HG03196 (cell line): ENCODE results near the gene LRTM1.

ENCODE experiments used
- ATAC-seq: cut with Tn5 transposase; IDR thresholded peaks from one replicate; pipeline ENCODE4 v1.9.1; 2021; ENCODE audit not compliant: unreplicated experiment

Gene LRTM1

DNA sequence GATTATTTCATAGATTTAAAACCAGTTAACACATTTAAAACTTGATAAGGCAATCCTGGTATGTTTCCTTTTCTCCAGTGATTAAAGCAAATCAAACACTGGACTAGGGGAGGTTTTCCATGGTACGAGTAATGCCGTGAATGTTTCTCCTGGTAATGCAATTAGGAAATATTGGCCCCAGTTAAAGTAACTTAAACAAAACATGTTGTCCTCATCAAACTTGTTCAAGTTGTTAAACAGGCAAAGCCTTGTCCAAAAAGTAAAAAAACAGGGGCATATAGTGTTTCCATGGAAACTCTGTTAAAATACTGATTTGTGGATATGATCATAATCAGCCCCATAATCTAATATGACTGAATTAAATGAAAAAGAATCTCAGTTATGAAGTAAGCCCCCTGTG is 13.1 kb upstream of the LRTM1 start:
- ATAC-seq, result no peak

DNA sequence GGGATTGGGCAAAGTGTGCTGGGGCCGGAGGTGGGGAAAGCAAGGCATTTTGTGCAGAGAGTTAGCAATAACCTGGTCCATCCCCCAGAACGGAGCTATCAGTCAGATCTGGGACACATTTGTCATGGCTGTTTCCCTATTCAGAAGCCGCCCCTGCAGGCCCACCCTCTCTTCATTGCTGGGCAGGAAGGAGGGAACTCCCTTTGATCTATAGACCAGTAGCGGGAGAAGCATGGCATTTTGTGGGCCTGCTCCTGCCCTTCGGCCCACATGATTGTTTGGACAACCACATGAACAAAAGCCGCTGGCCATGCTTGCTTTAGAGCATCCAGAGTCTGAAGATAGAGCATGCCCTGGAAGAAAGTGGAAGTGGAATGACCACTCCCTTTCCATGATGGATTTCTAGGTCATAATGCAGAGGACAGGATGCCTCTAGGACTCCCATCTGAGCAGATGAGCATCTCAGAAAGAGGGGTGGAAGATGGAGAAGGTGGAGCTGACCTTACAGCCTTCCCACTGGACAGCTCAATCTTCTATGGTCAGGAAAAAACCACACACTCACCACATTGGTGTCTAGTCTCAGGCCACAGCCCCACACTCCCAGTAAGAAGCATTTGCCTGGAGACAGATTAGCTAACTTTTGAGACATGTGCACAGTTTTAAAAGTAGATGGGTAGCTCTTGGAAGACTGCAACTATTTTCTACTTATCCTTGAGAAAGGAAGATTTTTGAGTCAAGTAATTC is 11.9 kb upstream of the LRTM1 start:
- no peak for ATAC-seq

DNA sequence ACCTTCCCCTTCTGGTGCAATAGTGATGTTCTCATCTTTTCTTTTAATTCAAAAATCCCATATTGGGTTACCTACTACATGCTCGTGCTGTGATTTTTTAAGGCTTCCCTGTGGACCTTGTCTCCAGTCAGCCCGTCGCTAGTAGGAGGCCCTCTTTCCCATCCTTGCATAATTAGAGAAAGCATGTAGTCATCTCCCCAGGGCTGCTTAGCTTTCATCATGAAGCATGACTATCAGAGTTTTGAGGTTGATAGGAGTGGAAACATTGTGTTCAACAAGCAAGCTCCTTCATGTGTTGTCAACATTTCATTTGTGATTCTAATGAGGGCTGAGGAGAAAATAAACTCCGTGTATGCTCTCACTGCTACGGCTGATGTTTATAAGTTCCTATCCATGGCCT is 8.7 kb upstream of the LRTM1 start:
- ATAC-seq, result no peak

DNA sequence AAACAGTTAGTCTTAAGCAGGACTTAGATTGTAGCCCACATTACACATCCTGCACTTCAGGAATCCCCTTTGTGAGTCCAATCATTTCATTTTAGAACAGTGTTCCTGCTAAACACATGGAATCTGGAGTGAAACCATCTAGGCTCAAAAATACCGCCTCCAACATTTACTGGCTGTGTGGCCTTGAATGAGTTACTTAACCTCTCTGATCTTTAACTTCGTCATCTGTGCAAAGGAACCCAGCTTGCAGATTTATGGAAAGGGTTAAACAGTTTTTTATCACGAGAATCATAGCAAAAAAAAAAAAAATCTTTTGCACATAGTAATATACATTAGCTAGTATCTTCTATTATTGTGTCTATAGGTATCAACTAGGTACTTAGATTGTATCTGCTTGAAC is 8.0 kb upstream of the LRTM1 start:
- no peak for ATAC-seq

DNA sequence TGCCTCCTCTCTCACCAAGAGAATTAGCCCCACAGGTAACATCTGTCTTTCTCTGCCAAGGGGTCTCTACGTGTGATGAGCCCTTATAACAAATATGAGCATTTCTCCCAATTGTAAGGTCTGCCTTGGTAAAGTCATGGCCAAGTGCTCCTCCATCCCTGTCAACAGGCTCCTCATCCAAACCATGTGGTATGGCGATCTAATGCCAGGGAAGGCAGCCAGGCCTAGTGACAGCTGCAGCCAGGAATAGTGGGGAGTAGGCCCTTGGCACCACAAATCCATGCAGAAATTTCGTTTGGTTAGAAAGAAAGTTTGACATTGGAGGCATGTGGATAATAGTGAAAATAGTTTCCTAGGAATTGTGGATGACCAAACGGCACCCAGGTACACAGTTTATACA is 4.7 kb upstream of the LRTM1 start:
- ATAC-seq, result no peak

DNA sequence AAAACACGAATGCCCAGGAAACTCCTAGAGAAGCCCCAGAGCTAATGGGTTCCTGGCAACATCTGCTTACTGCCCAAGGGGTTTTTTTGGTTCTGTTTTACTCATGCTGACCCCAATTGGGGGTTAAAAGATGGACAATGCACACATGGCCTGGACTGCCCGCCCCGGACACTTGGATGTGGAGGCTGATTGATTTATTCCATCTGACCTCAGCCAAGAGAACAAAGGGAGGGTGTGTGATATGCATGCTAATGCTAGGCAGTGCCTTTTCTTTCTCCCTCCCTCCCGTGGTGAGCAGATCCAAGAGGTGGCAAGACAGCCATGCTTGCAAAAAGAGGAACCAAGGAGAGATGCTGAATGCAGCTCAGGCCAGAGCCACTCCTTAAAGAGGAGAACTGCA is 3.3 kb upstream of the LRTM1 start:
- no peak for ATAC-seq

DNA sequence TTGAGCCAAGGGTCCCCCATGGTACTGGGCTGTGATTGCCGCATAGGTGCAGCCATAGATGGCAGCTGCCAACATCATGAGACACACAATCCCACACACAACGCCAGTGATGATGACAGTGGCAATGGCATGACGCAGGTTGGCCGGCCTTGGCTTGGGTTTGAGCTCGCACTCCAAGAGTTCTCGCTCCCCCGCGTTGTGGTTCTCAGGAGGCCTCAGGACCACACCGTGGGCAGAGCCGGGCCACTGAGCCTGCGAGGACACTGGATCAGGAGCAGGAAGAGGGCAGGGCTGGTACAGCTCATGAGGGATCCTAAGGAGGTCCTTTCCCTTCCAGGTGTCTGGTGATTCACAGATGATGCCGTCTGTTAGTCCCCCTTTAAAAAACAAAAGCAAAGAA is 9.3 kb downstream of the LRTM1 start:
- ATAC-seq, result no peak

DNA sequence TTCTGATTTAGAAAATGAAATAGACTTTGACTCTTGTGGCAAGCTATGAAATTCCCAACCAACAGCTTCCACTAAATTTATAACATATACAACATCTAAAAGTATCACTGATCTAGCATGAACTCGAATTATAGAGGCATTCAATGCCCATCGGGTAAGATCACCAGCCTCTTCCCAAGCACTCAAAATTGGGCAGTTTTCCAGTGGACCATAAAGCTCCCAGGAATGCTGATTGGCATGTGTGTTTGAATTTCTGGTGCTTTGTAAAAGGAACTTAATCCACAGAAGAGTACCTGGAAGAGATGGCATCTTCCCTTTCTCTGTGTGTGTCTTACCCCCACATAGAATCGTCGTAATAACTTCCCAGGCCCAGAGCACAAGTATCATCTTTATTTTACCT is 10.0 kb downstream of the LRTM1 start:
- ATAC-seq, result no peak

DNA sequence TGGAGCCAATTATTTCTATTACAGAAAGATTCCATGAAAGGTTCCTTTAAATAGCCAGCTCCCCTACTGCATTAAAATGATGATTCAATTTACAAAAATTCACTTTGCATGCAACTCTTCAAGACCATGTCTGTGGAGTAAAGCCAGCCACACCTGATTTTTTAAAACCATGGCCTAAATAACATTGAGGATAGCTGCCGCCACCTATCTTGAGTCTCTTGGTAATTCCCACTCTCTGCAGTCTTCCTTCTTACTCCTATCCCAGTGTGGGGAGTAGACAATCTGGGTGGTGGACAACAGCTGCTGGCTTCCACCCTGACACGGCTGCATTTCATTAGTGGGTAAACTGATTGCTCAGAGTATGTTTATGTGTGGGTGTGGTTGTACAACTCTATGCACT is 10.7 kb downstream of the LRTM1 start:
- no peak for ATAC-seq

DNA sequence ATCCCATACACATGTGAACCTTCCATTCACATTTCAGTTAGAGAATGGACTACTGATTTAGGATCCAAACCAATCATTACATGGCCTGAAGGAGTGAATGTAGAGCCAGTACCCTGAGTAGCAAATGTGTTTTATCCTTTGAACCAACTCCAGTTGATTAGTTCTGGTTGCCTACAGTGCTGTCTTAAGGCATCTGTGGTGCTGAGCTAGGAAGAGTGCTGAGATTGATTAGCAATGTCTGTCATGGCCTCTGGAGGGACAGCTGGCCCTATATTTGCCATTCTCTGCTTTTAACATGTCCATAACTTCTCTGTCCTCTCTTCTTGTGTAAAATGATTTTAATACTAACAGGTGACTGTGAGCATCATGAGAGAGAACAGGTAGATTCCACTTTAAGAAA is 11.1 kb downstream of the LRTM1 start:
- no peak for ATAC-seq

DNA sequence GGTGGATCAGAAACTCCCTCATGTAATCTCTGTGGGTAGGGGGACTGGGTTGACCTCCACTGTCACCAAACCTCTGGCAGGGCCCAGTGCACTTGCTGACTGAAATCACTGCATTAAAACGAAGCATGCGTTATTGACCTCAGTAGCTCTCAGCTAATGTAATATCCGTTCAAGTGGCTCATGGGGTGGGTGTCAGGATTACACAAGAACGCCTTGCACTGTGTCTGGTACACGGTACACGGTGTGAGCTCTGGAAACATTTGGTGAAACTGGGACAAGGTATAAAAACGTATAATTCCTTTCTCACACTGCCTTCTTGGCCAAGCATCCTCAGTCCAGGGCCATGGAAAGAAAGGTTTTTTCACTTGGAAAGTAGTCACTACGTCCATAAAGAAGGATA is 11.9 kb downstream of the LRTM1 start:
- ATAC-seq, result no peak

DNA sequence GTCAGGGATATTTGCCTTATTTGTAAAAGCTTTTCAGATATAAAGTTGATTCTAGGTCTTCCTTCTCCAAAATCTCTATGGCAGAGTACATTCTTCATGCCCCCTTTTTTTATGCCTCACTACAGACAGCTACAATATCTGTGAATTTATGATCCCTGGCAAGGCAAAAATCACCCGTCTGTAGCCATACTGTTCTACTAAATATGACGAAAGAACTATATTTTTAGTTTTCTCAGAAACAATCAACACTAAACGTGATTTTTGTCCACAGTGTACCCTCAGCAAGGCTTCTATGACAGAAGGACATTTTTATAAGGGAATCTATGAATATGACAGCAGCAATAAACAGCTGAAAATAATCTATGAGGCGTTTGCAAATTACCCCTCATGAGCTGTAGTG is 12.7 kb downstream of the LRTM1 start:
- ATAC-seq, result no peak

DNA sequence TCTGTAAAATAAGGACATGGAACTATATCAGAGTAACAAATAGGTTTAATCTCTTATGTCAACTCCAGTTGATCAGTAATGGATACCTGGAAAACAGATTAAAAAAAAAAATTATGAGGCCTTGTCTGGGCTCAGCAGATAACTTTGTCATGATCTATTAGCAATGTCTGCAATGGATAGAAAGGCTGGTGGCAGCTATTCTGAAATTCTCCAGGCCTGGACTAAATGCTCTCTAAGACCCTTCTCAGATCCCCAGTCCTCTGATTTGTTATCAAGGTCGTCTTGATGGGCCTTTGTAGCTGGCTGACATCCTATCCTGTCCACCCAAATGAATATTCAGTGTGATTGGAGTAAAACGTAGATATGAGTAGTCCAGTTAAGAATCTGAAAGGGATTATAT is 13.7 kb downstream of the LRTM1 start:
- no peak for ATAC-seq

DNA sequence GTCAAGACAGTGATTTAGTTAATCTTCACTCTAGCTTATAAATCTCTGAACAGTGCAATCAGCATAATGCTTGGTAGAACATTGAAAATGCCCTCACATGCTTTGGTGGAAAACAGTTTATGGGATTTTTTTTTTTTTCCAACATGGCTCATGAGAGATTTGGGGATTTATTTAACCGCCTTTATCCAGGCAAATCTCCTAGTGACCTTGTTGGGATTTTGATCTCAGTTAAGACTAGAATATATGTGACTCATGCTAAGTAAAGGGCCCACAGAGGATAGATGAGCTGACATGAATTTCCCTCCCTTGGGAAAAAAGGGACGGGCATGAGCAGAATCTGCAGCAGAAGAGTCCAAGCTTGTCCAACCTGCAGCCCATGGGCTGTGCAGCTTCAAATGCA is 18.7 kb downstream of the LRTM1 start:
- no peak for ATAC-seq

DNA sequence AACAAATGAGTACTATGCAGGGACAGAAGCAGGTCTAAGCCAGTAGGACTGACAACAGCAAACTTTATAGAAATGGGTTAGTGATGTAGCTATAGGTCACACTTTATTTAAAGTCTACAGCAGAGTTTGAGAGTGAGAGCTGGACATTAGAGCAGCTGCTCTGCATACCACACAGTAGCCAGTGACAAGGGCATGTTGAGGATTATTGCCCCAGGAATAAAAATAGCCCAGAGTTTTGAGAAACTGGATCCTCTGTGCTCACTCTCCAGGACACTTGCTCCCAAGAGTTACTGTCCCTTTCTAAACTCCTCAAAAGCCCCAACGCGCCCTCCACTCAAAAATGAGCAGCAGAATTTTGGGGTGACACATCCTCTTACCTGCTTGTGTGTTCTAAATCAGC is 21.1 kb downstream of the LRTM1 start:
- no peak for ATAC-seq

DNA sequence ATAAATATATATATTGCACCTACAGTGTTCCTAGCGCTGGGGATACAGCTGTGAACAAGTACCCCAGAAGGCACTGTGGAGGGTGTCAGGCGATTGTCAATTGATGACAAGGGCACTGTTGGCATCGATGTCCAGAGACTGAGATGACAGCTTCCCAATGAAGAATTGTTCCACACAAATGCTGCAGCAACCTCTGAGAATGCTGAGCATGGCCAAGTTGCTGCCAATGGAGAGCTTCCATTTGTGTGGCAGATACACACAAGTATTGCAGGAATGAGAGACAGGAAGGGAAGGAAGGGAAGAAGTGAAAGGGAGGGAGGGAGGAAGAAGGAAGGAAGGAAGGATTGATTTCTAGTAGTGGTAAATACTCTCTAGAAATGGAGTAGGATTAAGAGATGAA is 21.9 kb downstream of the LRTM1 start:
- no peak for ATAC-seq

DNA sequence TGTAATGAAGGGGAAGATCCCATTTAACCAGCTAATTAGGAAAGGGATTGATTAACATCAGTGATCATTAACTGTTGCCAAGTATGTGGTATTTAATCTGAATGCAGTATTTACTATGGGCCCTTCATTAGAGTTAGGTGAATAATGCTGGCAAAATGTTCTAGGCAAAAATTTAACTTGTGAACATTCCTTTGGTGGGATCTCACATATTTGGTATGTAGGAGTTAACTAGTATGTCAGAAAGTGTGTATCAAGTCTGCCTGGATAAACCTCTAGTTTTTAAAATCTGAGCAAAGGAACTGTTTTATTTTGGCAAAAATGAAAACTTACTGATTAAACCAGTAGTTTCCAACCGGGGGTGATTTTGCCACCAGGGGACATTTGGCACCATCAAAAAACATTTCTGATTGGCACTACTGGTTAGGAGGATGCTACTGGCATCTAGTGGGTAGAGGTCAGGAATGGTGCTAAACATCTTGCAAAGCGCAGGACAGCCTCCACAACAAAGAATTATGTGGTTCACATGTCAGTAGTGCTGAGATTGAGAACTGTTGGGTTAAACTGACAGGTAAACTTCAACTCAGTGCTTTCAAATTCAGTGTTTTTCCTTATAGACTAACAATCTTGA is 22.5 kb downstream of the LRTM1 start:
- ATAC-seq, result no peak

DNA sequence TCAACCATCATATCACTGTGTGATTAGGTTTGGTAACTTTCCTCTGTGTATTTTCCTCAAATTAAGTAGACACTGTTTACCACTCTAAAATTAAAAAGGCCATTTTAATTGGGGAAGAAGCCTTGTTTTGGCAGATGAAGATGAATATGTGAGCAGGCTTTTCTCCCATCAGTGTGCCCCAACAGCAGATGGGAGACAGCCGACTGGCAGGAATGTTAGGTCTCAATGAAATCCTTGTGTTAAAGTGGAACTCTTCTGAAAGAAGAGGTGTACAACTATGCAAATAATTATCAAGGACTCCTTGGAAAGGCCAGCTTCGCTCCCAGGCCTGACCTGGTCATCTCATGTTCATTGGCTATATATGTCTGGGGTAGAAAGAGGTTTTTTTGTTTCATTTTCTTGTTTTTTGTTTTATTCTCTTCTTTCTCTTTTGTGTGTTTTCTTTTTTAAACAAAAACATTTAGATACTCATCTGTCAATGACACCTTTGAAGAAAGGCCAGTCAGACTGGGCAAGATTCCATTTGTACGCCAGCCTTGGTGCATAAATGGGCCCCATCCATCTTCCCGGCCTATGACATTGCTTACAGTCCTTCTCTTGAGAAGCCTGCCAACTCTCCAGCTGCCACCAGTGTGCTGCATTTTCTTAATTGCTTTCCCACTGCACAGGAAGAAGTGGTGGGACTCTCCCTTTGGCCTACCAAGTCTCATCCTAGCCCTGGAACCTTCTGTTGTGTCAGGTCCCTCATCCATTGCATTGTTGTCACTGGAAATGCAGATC is 25.8 kb downstream of the LRTM1 start:
- ATAC-seq, result no peak

DNA sequence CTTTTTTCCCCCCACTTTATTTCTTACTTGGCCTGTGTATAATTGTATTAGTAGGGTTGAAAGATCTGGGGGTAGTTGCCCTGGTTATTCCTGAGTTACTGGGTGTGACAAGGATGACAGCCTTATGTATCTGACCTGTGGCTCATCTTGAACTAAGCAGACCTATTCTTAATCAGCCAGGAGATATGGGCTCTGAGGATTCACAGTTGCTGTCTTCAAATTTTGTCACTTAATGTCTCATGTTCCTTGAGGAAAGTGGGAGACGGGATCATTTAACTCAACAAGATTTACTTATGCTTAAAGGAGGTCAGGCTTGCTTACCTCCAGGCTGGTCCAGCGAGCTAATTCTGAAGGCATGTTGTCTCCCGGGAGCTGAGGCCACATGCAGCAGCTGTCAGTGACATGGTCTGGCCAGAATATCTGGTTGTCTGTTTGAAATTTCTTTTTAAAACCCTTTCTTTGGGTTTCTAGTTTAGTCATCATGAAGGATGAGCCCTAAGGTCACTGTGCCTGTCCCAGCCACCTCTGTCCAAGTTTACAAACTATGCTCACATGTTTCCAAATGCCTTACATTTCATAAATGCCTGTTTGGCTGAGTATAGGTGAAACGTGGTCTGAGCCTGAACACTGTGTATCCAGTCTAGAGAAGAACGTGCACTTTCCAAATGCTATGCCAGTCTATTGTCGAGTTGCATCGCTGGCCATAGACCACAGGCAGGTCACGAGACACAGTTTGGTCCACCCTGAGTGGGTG is 26.8 kb downstream of the LRTM1 start:
- ATAC-seq, result no peak

DNA sequence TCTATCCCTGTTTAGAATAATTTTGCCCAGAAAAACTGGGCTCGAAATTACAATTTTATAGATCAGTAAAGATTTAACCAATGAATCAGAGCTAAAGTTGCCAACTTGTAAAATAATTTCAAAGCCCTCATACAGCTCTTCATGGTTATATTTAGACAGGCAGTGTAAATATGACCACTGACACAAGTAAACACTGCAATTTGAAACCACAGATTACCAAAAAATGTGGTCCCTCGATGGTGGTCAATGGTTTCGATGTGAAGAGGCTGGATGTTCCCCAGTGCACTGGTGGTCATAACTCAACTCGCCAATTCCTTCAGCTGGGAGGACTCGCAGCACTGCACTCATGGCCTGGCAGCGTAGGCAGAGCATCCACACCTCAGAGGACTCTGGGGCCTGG is 28.6 kb downstream of the LRTM1 start:
- ATAC-seq, result no peak

DNA sequence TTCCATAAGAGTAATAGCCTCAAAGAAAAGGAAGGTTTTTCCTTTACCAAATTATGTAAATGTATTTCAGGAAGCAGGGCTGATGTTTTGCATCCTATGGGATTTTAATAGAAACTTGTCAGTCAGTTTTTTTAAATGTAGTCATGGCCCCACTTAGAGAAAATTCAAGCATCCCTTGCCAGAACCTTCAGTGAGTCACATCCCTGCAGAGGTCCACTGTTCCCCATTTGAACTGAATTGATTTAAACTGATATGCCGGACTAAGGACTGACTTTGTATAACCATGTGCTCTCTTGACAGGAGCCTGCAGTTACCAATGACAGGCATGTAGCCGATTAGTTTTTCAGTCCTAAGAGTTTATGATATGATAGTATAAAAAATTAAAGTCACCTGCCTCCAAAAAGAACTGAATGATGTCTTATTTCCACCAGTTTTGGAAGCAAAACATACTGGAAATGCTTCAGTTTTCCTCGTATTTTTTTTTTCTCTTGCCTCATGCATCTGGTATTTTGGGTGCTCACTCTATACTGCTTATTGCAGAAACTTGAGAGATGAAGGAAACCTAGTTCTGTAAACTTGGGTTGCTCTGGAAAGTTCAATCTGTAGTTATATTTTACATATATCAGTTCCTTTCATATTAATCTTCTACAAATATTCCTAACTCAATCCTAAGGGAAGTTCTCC is 30.7 kb downstream of the LRTM1 start:
- no peak for ATAC-seq
